Activated gamma-delta T cell (primary cell): ENCODE data around the gene KRT27.
"Not testable (repeated sequence)": the region's sequence is repeated elsewhere in the genome, so short reads cannot be mapped to it uniquely, and the experiment has no call there.

Experiments used
- DNase-seq: peaks from one replicate; lab custom pipeline; 2025; lab: John Stamatoyannopoulos, UW

Gene KRT27

DNA sequence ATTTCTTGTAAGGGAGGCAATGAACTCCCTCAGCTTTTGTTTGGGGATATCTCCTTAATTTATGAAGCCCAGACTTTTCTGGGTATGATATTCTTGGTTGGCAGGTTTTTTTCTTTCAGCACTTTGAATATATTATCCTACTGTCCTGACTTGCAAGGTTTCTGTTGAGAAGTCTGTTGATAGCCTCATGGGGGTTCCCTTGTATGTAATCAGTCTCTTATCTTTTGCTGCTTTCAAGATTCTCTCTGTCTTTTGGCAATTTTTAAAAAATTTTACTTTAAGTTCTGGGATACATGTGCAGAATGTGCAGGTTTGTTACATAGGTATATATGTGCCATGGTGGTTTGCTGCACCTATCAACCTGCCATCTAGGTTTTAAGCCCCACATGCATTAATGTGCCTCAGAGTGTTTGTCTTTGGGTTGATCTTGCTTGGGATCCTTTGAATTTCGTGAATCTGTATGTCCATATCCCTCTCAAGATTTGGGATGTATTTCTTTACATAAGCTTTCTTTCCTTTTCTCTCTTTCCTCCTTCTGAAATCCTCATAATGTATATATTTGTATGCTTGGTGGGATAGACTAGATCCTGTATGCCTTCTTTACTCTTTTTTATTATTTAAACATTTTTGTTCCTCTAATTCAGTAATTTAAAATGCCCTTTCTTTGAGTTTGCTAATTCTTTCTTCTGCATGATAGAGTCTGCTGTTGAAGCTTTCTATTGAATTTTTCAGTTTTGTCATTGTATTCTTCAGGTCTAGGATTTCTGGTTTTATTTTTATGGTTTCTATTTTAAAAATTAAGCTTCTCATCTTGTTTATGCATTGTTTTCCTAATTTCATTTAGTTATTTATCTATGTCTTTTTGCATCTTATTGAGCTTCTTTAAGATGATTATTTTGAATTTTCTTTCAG, 22.0 kb downstream of the KRT27 start:
- no peak for DNase-seq

DNA sequence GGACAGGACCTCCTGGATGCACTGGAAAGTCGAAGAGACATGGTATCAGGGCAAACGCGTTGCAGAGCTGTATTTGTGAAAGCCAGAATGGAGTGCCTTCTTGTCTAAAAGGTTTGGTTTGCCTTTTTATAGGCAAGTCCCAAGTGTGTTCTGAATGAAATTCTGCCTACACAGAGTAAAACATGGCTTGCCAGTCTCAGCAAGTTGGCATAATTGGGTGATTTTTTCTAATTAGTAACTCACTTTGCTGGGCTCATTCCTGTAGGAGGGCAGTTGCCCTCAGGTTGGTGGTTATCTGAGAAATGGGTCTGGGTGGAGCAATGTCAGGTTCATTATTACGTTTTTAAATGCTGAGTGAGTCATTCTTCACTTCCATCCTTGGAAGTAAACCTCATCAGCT, 27.1 kb downstream of the KRT27 start, which contains the start of gene KRT25:
KRT25 (minus strand) TSS at position 101 of the 400 bp plus-strand sequence; CDS start at position 41, 60 bp downstream.
- no peak for DNase-seq

DNA sequence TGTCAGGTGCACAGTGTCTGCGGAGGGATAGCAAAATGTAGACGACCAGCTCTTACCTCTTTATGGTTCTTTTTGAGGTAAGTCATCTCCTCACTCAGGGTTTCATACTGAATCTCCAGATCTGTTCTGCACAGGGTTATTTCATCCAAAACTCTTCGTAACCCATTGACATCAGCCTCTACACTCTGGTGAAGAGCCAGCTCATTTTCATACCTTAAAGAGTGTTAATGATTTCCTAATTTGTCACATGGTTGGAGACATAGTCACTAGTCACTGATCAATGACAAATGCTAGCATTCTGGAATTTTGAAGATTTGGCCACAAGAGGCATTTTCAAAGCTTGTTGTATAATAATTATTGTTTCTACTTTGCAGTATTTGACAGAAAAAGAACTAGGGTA, 28.5 kb downstream of the KRT27 start:
- DNase-seq, result no peak

DNA sequence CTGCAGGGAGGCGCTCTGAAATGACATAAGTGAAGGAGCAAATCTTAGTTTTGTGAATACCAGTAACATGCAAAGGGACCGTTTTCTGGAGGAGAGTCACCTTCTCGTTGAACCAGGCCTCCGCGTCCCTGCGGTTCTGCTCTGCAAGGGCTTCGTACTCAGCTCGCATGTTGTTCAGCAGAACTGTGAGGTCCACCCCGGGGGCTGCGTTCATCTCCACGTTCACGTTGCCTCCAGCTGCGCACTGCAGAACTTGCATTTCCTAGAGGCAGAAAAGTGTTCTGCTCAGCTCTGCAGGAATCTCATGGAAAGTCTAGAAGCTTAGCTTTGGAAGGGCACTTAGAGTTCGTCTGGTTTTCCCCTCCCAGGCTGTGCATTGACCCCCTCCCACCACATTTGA, 31.3 kb downstream of the KRT27 start:
- no peak for DNase-seq

DNA sequence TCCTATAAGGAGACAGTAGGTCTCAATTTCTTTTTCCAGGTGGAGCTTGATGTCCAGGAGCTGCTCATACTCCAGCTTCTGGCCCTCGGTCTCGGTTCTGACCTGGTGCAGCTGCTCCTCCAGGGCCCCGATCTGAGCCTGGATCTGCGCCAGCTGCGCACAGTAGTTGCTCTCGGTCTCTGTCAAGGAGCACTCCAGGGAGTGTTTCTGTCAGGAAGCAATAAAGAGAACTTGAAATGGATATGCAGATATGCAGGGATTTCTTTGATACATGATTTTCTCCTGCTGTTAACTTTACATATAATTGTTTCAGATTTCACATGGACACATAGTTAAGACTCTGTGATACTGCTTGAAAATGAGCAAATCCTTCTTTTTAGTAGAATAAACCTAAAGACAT, 32.0 kb downstream of the KRT27 start:
- no peak for DNase-seq

DNA sequence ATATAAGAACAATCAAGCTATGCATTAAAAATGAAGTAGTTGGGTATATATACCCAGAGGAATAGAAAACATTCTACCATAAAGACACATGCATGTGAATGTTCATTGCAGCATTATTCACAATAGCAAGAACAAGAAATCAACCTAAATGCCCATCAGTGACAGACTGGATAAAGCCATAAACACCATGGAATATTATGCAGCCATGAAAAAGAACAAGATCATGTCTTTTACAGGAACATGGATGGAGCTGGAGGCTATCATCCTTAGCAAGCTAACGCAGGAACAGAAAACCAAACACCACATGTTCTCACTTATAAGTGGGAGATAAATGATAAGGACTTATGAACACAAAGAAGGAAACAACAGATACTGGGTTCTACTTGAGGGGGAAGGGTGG, 33.7 kb downstream of the KRT27 start:
- DNase-seq, result not testable (repeated sequence)

DNA sequence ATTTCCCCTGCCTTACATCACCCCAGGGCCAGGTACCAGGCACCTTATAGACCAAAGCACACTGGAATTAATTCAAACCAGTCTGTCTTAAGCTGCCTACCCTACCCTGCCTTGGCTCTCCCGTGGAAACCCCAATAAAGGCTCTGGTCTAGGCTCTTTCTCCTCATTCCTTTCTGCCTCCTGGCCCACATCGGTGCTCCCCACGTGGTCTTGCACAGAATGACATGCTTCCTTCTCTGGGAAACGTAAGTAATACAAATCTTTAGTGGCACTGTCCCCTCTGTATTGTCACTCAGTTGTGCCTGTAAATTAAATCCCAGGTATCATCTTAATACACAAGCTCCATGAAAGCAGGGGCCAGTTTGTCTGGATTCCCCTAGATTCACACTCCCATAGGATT, 43.8 kb downstream of the KRT27 start:
- DNase-seq, result no peak

DNA sequence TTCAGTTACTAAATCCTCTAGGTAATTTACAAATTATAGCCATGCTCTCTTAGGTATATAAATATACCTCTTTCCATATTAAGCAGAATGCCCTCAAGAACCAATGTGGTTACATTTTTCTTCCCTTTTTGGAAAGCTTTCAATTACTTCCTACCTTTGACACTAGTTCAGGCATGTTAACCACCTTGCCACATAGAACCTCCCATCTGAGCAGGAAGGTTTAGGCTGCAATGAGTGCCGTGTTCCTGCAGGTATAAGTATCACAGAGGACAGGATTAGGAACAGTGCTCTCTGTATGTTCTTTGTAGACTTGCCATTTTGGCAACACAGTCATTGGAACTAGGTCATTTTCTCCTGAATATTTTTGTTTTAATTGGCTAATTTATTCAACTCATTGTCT, 47.3 kb downstream of the KRT27 start:
- DNase-seq, result no peak

DNA sequence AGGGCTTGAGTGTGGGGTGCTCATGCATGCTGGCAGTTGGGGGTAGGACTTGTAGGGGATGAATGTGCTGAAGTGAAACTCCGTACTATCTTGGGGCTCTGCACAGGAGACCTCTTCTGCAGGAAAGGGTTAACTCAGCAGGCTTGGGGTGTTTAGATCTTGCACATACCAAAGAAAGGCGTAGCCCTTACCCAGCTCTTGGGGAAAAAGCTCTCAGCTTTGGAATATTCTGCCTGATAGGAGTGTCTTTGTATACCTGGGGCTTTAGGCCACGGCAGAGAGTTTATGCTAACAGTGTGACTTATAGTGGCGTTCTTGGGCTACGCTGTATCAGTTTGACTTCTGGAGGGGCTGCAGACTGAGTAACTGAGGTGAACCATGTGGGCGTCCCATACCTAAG, 48.3 kb downstream of the KRT27 start:
- DNase-seq, result no peak

DNA sequence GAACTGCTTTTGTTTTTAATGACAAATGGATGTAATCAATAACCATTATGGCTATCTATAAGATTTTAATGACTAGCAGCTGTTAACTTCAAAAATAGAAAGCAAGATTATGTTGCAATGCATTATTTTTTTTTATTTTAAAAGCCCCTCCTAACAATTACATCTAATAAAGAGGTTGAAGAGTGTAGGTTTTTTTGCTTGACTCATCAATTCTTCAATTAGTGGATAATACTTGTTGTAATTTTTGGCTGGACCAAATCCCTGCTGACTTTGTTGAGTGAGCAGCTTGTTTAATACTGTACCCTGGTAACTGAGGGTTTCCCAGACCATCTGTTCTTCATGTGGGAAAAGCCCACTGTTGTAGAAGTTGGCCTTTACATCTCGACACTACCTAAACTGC, 51.4 kb downstream of the KRT27 start:
- no peak for DNase-seq

DNA sequence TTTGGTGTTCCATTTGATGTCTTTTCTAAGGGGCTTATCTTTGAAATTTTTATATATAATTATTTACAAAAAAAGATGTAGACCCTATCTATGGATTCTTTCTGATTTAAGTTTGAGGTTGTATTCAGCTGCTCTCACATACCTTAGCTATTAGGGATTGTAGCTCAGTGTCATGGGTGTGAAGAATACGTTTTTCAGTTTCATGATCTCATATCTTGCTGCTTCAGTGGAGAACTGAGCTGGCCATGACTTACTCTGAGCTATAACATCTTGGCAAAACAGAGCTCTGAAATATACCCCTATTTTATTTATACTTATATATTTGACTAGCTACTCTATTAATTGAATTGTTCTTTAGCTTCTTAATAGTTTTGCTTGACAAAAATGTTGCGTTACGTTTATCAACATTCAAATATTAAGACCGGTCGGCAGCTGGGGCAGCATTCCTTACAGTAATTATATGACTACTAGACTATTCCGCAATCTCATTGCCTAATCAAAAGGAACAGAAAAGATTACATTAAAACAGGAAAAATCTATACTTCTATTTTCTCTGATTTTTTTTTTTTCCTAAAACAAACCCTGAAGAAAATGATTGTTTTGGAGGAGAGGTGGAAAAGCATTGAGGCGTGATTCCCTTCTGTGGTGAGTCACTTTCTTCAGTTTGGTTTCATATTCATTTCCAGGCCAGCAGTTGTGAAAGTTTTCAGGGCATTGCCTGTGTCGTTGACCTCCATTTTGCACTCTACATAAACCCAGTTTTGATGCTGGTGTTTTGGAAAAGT, 54.7 kb downstream of the KRT27 start:
- no peak for DNase-seq

DNA sequence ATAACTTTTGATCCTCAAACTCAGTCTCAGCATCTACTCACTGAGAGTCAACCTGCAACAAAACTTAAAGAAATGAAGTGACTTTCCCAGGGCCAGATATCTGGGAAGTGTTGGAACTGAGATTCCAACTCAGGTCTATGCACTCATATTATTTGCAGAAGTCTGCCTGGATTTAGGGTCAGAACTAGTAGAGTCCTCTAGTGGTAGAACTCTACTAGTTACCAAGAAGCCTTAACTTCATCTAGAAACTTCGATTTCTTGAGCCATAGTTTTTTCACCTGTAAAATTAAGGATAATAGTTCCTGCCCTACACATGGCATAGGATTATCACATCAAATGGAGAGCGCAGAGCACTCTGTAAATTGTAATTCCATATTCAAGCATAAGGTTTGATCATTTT, 55.4 kb downstream of the KRT27 start:
- no peak for DNase-seq
